GM12878 (cell line): ENCODE data around the gene ATP2A1. TPM values are rescaled to one million over a fixed set of nuclear protein-coding genes. Genes with fewer than 3 reads are reported as not detected.

Experiments used
- BCL11A ChIP-seq: IDR thresholded peaks from 2 replicates; pipeline ENCODE4 v1.6.1; 2011; ENCODE audit warnings: low read depth, low read length
- BHLHE40 ChIP-seq, 2 experiments: fragments of 450-650 bp in 1 of 2; IDR thresholded peaks; 2 replicates each; pipeline ENCODE4 v1.6.1; 2011 to 2017; ENCODE audit warnings: low read depth in 2 of 2, borderline replicate concordance in 1 of 2, improper control_type of control experiment in 1 of 2, low read length in 1 of 2, mild to moderate bottlenecking in 1 of 2
- CBX3 ChIP-seq: fragments of 200-600 bp; sonication (generic); IDR thresholded peaks from 2 replicates; pipeline ENCODE4 v1.6.1; 2016; ENCODE audit warnings: low read depth, borderline replicate concordance
- EED ChIP-seq: sonication (generic); IDR thresholded peaks from 2 replicates; pipeline ENCODE4 v1.6.1; 2016; ENCODE audit warnings: antibody characterized with exemption, low read depth
- GATAD2B ChIP-seq: fragments of 450-650 bp; conservative IDR thresholded peaks from 2 replicates; pipeline ENCODE4 v1.6.1; 2017; ENCODE audit warnings: low read depth, mild to moderate bottlenecking, moderate library complexity
- IKZF1 ChIP-seq: fragments of 450-650 bp; conservative IDR thresholded peaks from 2 replicates; pipeline ENCODE4 v1.6.1; 2017; ENCODE audit warnings: antibody characterized with exemption, mild to moderate bottlenecking
- NFYB ChIP-seq: IDR thresholded peaks from 2 replicates; pipeline ENCODE4 v1.6.1; 2011; ENCODE audit warnings: low read depth, mild to moderate bottlenecking, low read length, improper control_type of control experiment, moderate library complexity; ENCODE audit not compliant: insufficient read depth
- NR2C1 ChIP-seq: fragments of 450-650 bp; IDR thresholded peaks from 2 replicates; pipeline ENCODE4 v1.6.1; 2017; ENCODE audit warnings: antibody characterized with exemption, mild to moderate bottlenecking, moderate library complexity
- PAX5 ChIP-seq: IDR thresholded peaks from 2 replicates; pipeline ENCODE4 v1.6.1; 2011; ENCODE audit warnings: low read depth, low read length, borderline replicate concordance
- PAX8 ChIP-seq: fragments of 450-650 bp; IDR thresholded peaks from 2 replicates; pipeline ENCODE4 v1.6.1; 2017; ENCODE audit warnings: mild to moderate bottlenecking, moderate library complexity
- POLR2AphosphoS5 ChIP-seq: IDR thresholded peaks from 2 replicates; pipeline ENCODE4 v1.6.1; 2011; ENCODE audit warnings: mild to moderate bottlenecking, low read length, inconsistent platforms
- RB1 ChIP-seq: fragments of 450-650 bp; formaldehyde crosslinking; IDR thresholded peaks from 2 replicates; pipeline ENCODE4 v1.6.1; 2017; ENCODE audit warnings: mild to moderate bottlenecking, borderline replicate concordance
- SPI1 ChIP-seq: IDR thresholded peaks from 2 replicates; pipeline ENCODE4 v1.6.1; 2011; ENCODE audit warnings: low read depth, mild to moderate bottlenecking, low read length, moderate library complexity, borderline replicate concordance; ENCODE audit not compliant: insufficient read depth
- SREBF1 ChIP-seq: IDR thresholded peaks from 2 replicates; pipeline ENCODE4 v1.6.1; 2012; ENCODE audit warnings: mild to moderate bottlenecking, low read length
- SREBF2 ChIP-seq: IDR thresholded peaks from 2 replicates; pipeline ENCODE4 v1.6.1; 2012; ENCODE audit warnings: mild to moderate bottlenecking, low read length
- STAT3 ChIP-seq: IDR thresholded peaks from 2 replicates; pipeline ENCODE4 v1.6.1; 2011; ENCODE audit warnings: low read depth, low read length, improper control_type of control experiment
- TCF12 ChIP-seq: IDR thresholded peaks from 2 replicates; pipeline ENCODE4 v1.6.1; 2011; ENCODE audit warnings: low read depth, mild to moderate bottlenecking, low read length
- TCF3 ChIP-seq: IDR thresholded peaks from 2 replicates; pipeline ENCODE4 v1.6.1; 2012; ENCODE audit warnings: low read depth, mild to moderate bottlenecking, low read length, borderline replicate concordance; ENCODE audit not compliant: insufficient read depth
- ZNF622 ChIP-seq: fragments of 450-650 bp; IDR thresholded peaks from 2 replicates; pipeline ENCODE4 v1.6.1; 2017; ENCODE audit warnings: mild to moderate bottlenecking, inconsistent platforms
- polyA plus RNA-seq, 11 experiments: library from polyadenylated mRNA; depleted of rRNA in 4 of 11; unstranded in 6 of 11; stranded (reverse) in 5 of 11; fragments of >200 nt; fragmentation: Nextera tagmentation in 4 of 11; fragmentation: Illumina TruSeq in 1 of 11; extraction: Ambion mirVana in 4 of 11; extraction: Trizol in 1 of 11; gene quantifications; 1 replicate in 1 of 11; 2 replicates in 10 of 11; pipeline versions ENCODE4 v1.2.1 to v1.2.3, GENCODE V29; 2011 to 2016; ENCODE audit warnings: inconsistent platforms in 2 of 11, missing spikeins in 2 of 11, low read depth in 1 of 11
- total RNA-seq, 4 experiments: library from RNA; depleted of rRNA in 3 of 4; stranded (reverse); fragments of >200 nt in 3 of 4; fragmentation: Illumina TruSeq in 1 of 4; extraction: Trizol in 1 of 4; gene quantifications; 2 replicates each; pipeline versions ENCODE4 v1.2.1 to v1.2.3, GENCODE V29; 2013 to 2021
- TF ChIP-seq, protein P1 (sequence below): fragments of 450-650 bp; IDR thresholded peaks from 2 replicates; pipeline ENCODE4 v1.6.1; 2017; ENCODE audit warnings: low read depth, mild to moderate bottlenecking, moderate library complexity
- TF ChIP-seq, protein P2 (sequence below): fragments of 450-650 bp; IDR thresholded peaks from 2 replicates; pipeline ENCODE4 v1.6.1; 2017; ENCODE audit warnings: mild to moderate bottlenecking
- TF ChIP-seq, protein P3 (sequence below): IDR thresholded peaks from 2 replicates; pipeline ENCODE4 v1.6.1; 2012; ENCODE audit warnings: low read depth, low read length, improper control_type of control experiment
- TF ChIP-seq, protein P4 (sequence below), 3 experiments: IDR thresholded peaks in 2 of 3; conservative IDR thresholded peaks in 1 of 3; 2 replicates each; pipeline ENCODE4 v1.5.1; 2011; ENCODE audit warnings: low read depth in 3 of 3, low read length in 3 of 3, mild to moderate bottlenecking in 3 of 3, control low read depth in 2 of 3, moderate library complexity in 2 of 3, inconsistent platforms in 1 of 3, mixed read lengths in 1 of 3; ENCODE audit not compliant: control insufficient read depth in 2 of 3, insufficient read depth in 1 of 3; ENCODE audit errors: extremely low read depth in 1 of 3

The ATP2A1 gene
- total and polyA plus RNA-seq, 10 of the 15 experiments (the other 5 are each of a cell fraction or from before 2014, with no cell fraction given) = 0.13 to 1.7 (median 0.88) TPM

DNA sequence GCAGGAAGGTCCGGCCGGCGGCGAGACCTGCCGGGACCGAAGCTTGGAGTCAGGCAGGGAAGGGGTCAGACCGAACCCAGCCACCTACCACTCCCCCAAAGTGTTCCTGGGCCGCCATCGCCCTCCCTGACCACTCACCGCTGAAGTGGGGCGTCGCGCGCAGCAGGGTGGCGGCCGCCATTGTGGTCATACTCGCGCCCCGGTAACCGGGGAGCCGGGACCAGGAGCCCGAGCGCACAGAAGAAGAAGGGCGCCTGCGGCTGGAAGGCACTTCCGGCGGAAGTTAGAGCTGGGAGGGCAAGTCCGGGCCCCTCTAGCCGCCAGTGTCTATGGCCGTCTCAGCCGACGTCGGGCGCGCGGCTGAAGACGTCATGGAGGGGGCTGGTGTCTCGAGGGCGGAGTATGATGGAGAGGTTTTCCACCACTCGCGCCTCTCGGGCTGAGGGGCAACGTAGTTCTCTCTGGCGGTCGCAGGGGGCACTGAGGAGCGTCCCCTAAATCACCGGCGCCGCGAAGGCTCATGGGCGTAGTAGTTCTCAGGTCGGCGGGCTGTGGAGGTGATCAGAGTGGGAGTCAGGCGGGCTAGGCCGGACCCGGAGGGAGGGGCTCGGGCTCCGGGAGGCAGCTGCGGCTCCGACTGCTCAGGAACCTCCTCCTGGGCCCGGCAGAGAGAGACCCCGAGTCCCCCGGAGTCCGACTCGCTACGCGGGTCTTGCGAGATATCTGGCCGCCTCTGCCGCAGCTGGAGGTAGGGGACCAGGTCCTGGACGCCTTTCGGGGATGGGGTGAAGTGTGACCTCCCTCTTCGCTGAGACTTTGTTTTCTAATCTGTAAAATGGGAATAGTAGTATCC, 32.0 kb upstream of the ATP2A1 start, which contains the start of gene TUFM (continued):
- TF ChIP-seq, protein P1, sequence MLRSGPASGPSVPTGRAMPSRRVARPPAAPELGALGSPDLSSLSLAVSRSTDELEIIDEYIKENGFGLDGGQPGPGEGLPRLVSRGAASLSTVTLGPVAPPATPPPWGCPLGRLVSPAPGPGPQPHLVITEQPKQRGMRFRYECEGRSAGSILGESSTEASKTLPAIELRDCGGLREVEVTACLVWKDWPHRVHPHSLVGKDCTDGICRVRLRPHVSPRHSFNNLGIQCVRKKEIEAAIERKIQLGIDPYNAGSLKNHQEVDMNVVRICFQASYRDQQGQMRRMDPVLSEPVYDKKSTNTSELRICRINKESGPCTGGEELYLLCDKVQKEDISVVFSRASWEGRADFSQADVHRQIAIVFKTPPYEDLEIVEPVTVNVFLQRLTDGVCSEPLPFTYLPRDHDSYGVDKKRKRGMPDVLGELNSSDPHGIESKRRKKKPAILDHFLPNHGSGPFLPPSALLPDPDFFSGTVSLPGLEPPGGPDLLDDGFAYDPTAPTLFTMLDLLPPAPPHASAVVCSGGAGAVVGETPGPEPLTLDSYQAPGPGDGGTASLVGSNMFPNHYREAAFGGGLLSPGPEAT = peak; percentile 86
- TF ChIP-seq NFYB = peak; percentile 55; the same call in 1 of the 2 replicates
- no peak for TF ChIP-seq ZNF622
- TF ChIP-seq BHLHE40 (IDR thresholded peaks at IDR 0.05; ENCODE audit: borderline replicate concordance in 1 of 2, low read depth in 2 of 2, low read length in 1 of 2) = peak; percentile 62 to 81; a peak in 2 of 4 replicates
- 0 out of 2 replicates have a peak, but pooled peaks have one; percentile 20 for TF ChIP-seq TCF12
- peak; percentile 96 for TF ChIP-seq IKZF1
- TF ChIP-seq, protein P2, sequence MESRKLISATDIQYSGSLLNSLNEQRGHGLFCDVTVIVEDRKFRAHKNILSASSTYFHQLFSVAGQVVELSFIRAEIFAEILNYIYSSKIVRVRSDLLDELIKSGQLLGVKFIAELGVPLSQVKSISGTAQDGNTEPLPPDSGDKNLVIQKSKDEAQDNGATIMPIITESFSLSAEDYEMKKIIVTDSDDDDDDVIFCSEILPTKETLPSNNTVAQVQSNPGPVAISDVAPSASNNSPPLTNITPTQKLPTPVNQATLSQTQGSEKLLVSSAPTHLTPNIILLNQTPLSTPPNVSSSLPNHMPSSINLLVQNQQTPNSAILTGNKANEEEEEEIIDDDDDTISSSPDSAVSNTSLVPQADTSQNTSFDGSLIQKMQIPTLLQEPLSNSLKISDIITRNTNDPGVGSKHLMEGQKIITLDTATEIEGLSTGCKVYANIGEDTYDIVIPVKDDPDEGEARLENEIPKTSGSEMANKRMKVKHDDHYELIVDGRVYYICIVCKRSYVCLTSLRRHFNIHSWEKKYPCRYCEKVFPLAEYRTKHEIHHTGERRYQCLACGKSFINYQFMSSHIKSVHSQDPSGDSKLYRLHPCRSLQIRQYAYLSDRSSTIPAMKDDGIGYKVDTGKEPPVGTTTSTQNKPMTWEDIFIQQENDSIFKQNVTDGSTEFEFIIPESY = peak; percentile 15; the same call in 1 of the 2 replicates
- TF ChIP-seq PAX8 = no peak
- peak; percentile 82 for TF ChIP-seq NR2C1
- TF ChIP-seq EED = no peak; the same call in 1 of the 2 replicates
- peak; percentile 54; the same call in 1 of the 2 replicates for TF ChIP-seq PAX5
- TF ChIP-seq SREBF2 = peak; percentile 56
- TF ChIP-seq, protein P3, sequence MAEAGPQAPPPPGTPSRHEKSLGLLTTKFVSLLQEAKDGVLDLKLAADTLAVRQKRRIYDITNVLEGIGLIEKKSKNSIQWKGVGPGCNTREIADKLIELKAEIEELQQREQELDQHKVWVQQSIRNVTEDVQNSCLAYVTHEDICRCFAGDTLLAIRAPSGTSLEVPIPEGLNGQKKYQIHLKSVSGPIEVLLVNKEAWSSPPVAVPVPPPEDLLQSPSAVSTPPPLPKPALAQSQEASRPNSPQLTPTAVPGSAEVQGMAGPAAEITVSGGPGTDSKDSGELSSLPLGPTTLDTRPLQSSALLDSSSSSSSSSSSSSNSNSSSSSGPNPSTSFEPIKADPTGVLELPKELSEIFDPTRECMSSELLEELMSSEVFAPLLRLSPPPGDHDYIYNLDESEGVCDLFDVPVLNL = peak; percentile 31; the same call in 1 of the 2 replicates
- peak; percentile 71; the same call in 1 of the 2 replicates for TF ChIP-seq POLR2AphosphoS5
- TF ChIP-seq SPI1 = no peak
- no peak for TF ChIP-seq STAT3
- TF ChIP-seq, protein P4, sequence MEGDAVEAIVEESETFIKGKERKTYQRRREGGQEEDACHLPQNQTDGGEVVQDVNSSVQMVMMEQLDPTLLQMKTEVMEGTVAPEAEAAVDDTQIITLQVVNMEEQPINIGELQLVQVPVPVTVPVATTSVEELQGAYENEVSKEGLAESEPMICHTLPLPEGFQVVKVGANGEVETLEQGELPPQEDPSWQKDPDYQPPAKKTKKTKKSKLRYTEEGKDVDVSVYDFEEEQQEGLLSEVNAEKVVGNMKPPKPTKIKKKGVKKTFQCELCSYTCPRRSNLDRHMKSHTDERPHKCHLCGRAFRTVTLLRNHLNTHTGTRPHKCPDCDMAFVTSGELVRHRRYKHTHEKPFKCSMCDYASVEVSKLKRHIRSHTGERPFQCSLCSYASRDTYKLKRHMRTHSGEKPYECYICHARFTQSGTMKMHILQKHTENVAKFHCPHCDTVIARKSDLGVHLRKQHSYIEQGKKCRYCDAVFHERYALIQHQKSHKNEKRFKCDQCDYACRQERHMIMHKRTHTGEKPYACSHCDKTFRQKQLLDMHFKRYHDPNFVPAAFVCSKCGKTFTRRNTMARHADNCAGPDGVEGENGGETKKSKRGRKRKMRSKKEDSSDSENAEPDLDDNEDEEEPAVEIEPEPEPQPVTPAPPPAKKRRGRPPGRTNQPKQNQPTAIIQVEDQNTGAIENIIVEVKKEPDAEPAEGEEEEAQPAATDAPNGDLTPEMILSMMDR (IDR thresholded peaks at IDR 0.05 in 2 of 3, conservative IDR thresholded peaks at IDR 0.05 in 1 of 3; ENCODE audit: control insufficient read depth in 2 of 3, extremely low read depth in 1 of 3, insufficient read depth in 1 of 3, low read depth in 3 of 3, low read length in 3 of 3) = peak; percentile 75 to 97 (median 79); a peak in 5 of 6 replicates
- TF ChIP-seq BCL11A = no peak
- no peak; the same call in 1 of the 2 replicates for TF ChIP-seq GATAD2B
- TF ChIP-seq RB1 = no peak; the same call in 1 of the 2 replicates
- no peak for TF ChIP-seq CBX3
- peak; percentile 67 for TF ChIP-seq SREBF1
- 0 out of 2 replicates have a peak, but pooled peaks have one; percentile 42 for TF ChIP-seq TCF3
